Posterior vena cava (tissue), 2 donors: ENCODE data around the gene OSBPL9. TPM values are rescaled to one million over a fixed set of nuclear protein-coding genes. Genes with fewer than 3 reads are reported as not detected.
"Not testable (repeated sequence)": the region's sequence is repeated elsewhere in the genome, so short reads cannot be mapped to it uniquely, and the experiment has no call there.

Source experiments
- DNase-seq: peaks from one replicate; pipeline ENCODE4 v3.0.0-alpha.2; 2020; ENCODE audit warnings: low spot score
- intact Hi-C, 2 donors: fragments of 100-400 bp; cut with DNase I; formaldehyde crosslinking; loops; one replicate each; pipeline versions ENCODE4 v1.14.1 to v1.14.2; 2022 to 2023
- total RNA-seq, 2 donors: library from RNA; stranded (reverse); fragmentation: NEBNext Ultra II Directional; extraction: Animal tissue kit (Norgen Biotek cat#: 25700); gene quantifications; one replicate each; pipeline ENCODE4 v1.2.1, GENCODE V29; 2021
- donor health status: DM: yes; HTN: yes; CAD: no.
- donor health status: DM: yes; HTN: yes; CAD: no.

The OSBPL9 gene
- total RNA-seq, 2 donors from 2014 or later, result 73.1 to 84.5 TPM

DNA sequence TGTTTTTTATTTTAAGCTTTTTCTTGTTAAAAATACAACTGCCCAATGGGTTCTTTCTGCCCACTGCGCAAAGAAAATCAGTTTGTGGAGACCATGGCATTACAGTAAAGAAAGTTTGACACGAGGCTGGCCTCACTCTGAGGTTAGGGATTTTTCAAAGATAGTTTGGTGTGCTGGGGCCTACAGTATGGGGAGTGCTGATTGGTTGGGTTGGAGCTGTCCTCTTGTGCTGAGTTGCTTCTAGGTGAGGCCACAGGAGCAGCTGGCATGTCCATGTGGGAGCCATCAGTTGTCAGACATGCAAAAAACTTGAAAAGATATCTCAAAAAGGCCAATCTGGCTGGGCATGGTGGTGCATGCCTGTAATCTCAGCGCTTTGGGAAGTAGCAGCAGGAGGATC lies 14.0 kb downstream of the OSBPL9 start:
- DNase-seq, result no peak
- intact Hi-C loops, result loop anchor here in 1 of 2 donors (10.0 kb wide), 1 partner anchor 134 kb away; no protein-coding TSS in a partner anchor

DNA sequence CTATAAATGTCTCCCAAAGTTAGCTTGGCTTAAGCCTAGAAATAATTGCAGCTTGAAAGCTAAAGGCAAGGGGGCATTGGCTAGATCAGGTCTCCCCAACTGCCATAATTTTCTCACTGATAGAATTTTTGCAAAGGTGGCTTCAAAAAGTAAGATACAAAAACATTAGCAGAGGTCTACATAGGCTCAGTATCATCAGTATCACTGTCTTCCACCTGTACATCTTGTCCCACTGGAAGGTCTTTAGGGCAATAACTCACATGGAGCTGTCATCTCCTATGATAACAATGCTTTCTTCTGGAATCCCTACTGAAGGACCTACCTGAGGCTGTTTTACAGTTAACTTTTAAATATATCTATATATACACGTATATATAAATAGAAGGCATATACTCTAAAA lies 14.9 kb downstream of the OSBPL9 start:
- intact Hi-C loops, result loop anchor here in 1 of 2 donors (10.0 kb wide), 1 partner anchor 133 kb away; no protein-coding TSS in a partner anchor
- no peak for DNase-seq

DNA sequence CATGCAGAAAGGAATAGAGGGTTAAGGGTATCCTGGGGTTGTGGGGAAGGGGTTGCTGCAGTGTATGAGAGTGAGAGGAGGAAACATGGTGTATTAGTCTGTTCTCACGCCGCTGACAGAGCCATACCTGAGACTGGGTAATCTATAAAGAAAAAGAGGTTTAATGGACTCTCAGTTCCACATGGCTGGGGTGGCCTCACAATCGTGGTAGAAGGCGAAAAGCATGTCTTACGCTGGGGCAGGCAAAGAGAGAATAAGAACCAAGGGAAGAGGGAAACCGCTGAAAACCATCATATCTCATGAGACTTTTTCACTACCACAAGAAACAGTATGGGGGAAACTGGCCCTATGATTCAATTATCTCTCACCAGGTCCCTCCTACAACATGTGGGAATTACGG lies 17.7 kb downstream of the OSBPL9 start:
- DNase-seq, result no peak
- intact Hi-C loops, result loop anchor here in 1 of 2 donors (10.0 kb wide), 1 partner anchor 130 kb away; no protein-coding TSS in a partner anchor

DNA sequence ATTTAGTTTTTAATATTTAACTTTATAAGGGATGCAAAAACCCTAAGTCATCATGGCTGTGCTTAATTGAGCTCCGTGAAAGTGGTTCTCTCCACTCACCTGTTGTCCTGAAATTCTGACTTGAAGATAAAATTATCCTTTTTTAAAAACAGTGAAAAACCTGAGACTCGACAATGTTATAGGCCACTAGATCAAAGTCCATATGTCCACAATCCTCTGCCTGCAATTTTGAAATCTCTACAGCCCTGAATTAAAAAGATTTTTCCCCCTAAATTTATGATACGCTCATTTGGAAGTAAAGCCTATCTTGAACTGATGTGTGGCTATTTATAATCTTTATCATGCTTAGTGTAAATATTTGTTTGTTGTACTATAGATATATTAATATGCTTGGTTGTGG lies 18.7 kb downstream of the OSBPL9 start:
- intact Hi-C loops, result loop anchor here in 1 of 2 donors (10.0 kb wide), 1 partner anchor 129 kb away; no protein-coding TSS in a partner anchor
- no peak for DNase-seq

DNA sequence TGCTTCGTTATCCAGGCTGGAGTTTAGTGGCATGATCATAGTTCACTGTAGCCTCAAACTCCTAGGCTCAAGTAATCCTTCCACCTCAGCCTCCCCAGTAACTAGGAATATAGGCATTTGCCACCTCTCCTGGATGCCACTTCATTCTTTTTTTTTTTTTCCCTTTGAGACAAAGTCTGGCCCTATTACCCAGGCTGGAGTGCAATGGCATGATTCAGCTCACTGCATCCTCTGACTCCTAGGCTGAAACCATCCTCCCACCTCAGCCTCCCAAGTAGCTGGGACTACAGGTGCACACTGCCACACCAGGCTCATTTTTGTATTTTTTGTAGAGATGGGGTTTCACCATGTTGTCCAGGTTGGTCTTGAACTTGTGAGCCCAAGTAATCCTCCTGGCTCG lies 19.3 kb downstream of the OSBPL9 start:
- intact Hi-C loops, result loop anchor here in 1 of 2 donors (10.0 kb wide), 1 partner anchor 129 kb away; no protein-coding TSS in a partner anchor

DNA sequence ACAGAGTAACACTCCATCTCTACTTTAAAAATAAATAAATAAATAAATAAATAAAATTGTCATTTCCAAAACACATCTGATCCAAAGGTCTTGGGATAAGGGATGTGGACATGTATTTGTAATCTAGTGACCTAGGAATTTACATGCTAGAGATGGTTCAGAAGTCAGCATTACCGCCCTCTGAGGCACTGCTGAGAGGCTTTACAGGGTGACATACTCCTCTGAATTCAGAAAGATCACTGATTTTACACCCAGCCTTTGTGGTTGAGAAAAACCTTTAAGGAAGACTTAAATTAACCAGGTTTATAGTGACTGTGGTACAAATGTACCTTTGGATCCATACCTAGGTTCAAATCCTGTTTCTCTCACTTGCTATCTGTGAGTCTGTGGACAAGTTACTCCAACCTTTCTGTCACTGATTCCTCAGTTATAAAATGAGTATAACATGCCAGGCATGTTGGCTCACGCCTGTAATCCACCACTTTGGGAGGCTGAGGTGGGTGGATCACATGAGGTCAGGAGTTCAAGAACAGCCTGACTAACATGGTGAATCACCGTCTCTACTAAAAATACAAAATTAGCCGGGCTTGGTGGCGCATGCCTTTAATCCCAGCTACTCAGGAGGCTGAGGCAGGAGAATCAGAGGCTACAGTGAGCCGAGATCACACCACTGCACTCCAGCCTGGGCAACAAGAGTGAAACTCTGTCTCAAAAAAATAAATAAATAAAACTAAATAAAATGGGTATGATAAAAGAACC lies 20.1 kb downstream of the OSBPL9 start:
- no peak for DNase-seq
- intact Hi-C loops, result loop anchor here in 1 of 2 donors (10.0 kb wide), 1 partner anchor 128 kb away; no protein-coding TSS in a partner anchor

More for the DNA sequence above, 19.3 kb downstream of the OSBPL9 start:
- DNase-seq, result no peak

DNA sequence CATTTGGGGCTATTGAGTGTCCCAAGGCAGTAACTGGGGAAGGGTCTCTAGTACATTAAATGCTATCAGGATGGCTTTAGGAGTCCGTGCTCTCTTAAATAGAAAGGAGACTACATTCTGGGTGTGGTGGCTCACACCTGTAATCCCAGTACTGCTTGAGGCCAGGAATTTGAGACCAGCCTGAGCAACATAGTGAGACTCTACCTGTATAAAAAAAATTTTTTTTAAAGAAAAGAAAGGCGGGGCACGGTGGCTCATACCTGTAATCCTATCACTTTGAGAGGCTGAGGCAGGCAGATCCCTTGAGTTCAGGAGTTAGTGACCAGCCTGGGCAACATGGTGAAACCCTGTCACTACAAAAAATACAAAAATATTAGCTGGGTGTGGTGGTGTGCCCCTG lies 21.5 kb downstream of the OSBPL9 start:
- intact Hi-C loops, result loop anchor here in 1 of 2 donors (10.0 kb wide), 1 partner anchor 126 kb away; no protein-coding TSS in a partner anchor
- no peak for DNase-seq

DNA sequence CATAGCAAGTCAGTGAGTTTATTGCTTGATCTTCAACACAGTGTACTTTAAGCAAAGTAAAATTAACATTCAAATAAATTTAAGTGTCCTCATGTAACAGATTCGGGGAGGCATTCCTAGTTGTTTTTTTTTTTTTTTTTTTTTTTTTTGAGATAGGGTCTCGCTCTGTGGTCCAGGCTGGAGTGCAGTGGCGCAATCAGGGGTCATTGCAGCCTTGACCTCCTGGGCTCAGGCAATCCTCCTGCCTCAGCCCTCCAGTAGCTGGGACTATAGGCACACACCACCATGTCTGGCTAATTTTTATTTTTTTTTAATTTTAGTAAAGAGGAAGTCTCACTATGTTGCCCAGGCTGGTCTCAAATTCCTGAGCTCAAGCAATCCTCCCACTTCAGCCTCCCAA lies 22.8 kb downstream of the OSBPL9 start:
- intact Hi-C loops, result loop anchor here in 1 of 2 donors (10.0 kb wide), 1 partner anchor 125 kb away; no protein-coding TSS in a partner anchor
- no peak for DNase-seq

DNA sequence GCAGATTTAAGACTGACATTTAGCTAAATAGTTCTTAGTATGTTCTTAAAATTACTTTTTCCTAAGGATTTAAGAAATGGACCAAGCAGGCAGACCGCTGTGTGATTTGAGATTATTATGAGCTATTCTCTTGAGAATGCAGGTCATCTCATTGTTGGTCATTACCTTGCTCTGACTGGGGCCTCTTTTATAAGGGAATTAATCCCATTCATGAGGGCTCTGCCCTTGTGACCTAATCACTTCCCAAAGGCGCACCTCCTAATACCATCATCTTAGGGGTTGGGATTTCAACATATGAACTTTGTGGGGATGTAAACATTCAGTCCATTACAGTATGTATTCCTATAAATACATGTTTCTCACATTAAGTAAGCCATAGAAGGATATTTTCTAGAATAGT lies 24.2 kb downstream of the OSBPL9 start:
- intact Hi-C loops, result no loop called here
- no peak for DNase-seq

DNA sequence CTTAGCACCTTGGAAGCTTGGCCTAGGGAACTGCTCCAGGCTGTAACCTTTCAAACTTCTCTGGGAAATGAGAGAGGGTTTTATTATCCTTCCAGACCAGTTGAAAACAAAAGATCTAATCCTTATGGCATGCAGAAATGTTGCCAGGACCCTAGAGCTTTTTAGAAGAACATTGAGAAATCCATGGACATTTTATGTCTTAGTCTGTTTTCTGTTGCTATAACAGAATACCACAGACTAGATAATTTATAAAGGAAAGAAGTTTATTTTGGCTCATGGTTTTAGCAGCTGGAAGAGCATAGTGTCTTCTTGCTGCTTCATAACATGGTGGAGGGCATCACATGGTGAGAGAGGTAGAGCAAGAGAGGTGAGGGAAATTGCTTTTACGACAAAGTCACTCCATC lies 25.8 kb downstream of the OSBPL9 start:
- intact Hi-C loops, result no loop called here

DNA sequence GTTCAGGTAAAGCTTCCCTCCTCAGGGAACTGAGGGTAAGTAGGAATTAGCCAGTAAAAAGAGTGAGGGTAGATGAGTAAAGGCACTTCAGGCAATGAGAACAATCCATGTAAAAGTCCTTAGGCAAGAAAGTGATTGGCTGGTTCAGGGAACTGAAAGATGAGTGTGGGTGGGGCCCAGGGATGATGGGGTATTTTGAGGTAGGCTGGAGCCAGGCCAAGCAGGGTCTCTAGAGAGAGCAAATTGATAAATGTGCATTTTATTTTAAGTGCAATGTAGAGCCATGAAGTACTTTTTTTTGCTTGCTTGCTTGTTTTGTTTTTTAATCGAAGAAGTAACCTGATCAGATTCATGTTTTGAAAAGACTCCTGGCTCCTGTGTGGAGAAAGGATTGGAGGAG lies 26.5 kb downstream of the OSBPL9 start:
- intact Hi-C loops, result no loop called here
- no peak for DNase-seq

More for the DNA sequence above, 25.8 kb downstream of the OSBPL9 start:
- no peak for DNase-seq

DNA sequence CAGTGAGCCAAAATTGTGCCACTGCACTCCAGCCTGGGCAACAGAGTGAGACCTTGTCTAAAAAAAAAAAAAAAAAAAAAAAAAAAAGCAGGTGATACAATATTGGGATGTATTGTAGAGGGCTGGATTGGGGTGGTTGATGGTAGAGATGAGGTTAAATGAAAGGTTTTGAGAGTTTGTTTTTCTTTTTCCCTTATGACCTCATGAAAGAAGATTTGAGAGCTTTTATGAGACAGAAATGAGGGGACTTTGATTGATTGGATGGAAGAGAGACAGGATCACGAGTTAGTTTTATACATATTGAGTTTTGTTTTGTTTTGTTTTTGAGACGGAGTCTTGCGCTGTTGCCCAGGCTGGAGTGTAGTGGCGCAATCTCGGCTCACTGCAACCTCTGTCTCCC lies 27.1 kb downstream of the OSBPL9 start:
- DNase-seq, result no peak
- intact Hi-C loops, result no loop called here

DNA sequence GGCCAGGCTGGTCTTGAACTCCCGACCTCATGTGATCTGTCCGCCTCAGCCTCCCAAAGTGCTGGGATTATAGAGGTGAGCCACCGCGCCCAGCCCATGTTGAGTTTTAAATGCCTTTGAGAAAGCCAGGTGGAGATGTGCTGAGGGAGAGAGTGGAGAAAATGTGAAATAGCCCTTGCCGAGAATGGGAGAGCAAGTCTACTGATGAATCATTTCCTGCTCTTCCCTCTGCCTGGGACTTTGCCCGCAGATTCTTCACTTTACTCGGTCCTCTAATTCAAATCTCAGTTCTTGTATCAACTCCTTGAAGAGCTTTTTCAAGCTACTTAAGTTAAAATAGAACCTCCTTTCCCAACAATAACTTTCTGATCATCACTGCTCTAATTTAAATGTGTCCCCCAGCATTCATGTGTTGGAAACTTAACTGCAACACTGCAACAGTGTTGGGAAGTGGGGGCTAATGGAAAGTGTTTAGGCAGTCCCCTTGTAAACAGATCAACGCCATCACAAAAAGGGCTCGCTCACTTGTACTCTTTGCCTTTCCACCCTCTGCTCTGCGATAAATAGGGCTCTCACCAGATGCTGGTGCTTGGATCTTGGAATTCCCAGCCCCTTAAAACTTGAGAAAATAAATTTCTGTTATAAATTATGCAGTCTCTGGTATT lies 27.8 kb downstream of the OSBPL9 start:
- intact Hi-C loops, result no loop called here

DNA sequence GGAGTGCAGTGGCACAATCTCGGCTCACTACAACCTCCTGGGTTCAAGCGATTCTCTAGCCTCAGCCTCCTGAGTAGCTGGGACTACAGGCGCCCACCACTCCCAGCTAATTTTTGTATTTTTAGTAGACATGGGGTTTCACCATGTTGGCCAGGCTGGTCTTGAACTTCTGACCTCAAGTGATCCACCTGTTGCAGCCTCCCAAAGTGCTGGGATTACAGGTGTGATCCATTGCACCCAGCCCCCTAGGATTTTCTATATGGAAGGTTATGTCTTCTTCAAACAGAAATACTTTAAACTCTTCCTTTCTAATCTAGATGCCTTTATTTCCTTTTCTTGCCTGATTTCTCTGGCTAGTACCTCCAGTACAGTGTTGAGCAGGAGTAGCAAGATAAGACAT lies 29.7 kb downstream of the OSBPL9 start:
- intact Hi-C loops, DNase-seq: not testable (repeated sequence)

More for the DNA sequence above, 27.8 kb downstream of the OSBPL9 start:
- no peak for DNase-seq

DNA sequence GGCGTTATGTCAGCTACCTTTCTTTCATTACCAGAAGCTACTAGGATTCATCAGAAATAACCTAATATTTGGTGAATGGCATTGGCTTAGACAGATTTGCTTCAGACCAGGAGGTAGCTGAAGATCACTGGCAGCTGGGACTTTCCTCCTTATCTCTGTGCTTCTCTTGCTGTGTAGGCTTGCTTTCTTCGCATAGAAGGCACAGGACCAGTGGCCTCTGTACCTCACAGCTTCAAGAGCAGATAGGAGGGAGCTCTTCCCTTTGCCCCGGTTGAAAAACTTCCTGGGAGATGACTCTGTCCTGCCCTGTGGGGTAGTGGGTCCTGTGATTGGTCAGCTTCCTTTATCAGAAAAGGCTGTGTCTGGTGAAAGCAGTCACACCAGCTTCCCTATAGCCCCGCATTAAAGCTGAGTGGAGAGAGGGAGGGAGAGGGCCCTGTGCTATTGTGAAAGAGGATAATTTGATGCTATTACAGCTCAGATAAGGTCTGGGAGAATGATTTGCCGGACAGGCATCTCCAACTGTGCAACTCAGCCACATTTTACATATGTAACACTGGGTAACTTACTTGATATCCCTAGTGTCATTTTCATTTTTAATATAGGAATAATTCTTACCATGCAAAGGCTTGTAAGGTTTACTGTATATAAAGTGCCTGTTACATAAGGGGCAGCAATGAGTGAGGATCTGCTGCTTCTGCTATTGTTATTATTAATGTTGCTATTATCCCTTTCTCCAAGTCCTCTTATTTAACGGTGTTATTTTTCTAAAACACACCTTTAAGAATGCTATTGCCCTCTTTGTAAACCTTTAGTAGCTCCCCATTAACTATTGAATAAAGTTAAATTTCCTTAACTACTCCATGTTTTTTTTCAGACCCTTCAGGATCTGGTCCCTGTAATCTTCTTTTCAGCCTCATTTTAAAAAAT lies 31.6 kb downstream of the OSBPL9 start:
- intact Hi-C loops, result no loop called here
- DNase-seq, result no peak

DNA sequence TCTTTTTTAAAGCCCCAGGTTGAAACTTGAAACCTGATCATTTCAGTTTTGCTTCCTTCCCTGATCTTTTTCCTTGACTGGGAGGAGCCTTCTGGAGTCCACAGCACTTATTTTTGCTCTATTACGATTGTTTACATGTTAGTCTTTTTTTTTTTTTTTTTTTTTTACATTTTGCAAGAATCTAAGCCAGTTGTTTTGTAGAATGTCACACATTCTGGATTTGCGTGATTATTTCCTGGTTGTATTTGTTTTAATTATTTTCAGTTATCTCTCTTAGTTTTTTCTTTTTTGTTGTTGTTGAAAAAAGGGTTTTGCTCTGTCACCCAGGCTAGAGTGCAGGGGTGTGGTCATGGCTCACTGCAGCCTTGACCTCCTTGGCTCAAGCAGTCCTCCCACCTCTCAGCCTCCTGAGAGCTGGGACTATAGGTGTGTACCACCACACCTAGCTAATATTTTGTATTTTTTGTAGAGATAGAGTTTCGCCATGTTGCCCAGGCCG lies 32.8 kb downstream of the OSBPL9 start:
- intact Hi-C loops, result no loop called here
- DNase-seq, result no peak

DNA sequence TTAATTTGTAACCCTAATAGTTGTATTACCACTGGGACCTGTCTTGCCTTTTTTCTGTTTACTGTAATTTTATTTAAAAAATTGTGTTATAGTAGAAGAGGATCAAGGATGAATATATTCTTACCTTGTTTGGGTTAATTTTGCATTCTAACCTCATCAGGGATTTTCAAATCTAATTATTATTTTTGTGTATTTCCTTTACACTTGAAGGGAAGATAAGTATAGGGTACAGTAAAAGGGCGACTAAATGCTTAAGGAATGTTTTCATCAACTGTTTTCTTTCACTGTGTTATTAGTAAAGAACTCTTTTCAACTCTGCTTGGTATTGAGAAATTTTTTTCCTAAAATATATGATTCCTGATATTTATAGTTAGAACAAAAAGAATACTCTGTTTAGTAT lies 33.3 kb downstream of the OSBPL9 start:
- intact Hi-C loops, result no loop called here
- DNase-seq, result no peak

DNA sequence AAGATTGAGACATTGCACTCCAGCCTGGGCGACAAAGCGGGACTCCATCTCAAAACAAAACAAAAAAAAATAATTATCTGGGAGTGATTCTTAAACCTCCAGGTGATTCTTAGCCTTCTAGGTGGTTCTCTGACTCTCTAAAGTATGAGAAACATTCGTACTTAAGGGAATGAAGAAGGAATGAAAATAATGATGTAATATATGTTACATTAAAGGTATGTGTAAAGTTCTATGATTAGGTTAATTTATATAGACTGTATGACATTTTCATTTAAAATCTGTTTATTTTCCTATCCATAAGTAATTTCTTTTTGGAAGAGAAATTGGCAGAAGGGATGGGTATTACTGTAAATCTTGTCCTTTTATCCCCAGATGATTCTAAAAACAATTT lies 34.7 kb downstream of the OSBPL9 start:
- intact Hi-C loops, result no loop called here
- no peak for DNase-seq

DNA sequence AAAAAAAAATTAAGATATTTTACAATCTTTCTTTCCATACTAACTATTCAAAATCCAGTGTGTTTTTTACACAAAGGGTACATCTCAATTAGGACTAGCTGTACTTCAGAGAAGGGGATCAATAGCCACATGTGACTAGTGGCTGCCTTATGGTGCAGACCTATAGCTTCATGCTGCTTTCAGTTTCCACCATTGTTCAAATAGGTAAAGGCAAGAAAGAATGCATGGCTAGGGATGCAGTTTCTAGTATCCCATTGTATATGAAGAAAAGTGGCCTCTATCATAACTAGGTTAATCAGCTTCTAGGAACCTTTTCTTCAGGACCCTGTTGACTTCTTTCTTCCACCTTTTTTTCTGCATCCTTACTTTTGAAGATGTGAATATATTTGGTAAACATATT lies 35.7 kb downstream of the OSBPL9 start:
- DNase-seq, result no peak
- intact Hi-C loops, result no loop called here
